GM18909 (cell line): ENCODE results near the gene PTPN6.
A peak's percentile ranks its signal among the peaks of the same experiment; 100 is the strongest.

Experiments used
- ATAC-seq: cut with Tn5 transposase; IDR thresholded peaks from one replicate; pipeline ENCODE4 v1.9.1; 2021; ENCODE audit warnings: mild to moderate bottlenecking; ENCODE audit not compliant: unreplicated experiment, poor library complexity

The PTPN6 gene

GRCh38 chr12:6963791-6964413 is 12.7 kb downstream of the PTPN6 start:
- ATAC-seq, result no peak

GRCh38 chr12:6964605-6965025 is 13.5 kb downstream of the PTPN6 start:
- ATAC-seq, result no peak

- peak; percentile 50 for ATAC-seq
Observed at GRCh38 chr12:6965026-6965661, 14.0 kb downstream of the PTPN6 start.

GRCh38 chr12:6965714-6966113 is 14.6 kb downstream of the PTPN6 start:
- no peak for ATAC-seq

- ATAC-seq, result no peak
Observed at GRCh38 chr12:6966351-6966750, 15.2 kb downstream of the PTPN6 start.

- ATAC-seq, result no peak
Observed at GRCh38 chr12:6967651-6968100, 16.5 kb downstream of the PTPN6 start.

- ATAC-seq, result no peak
Observed at GRCh38 chr12:6968426-6968825, 17.3 kb downstream of the PTPN6 start.

GRCh38 chr12:6970096-6970527 is 19.0 kb downstream of the PTPN6 start:
- peak; percentile 35 for ATAC-seq

GRCh38 chr12:6974180-6974579 is 23.0 kb downstream of the PTPN6 start:
- no peak for ATAC-seq

GRCh38 chr12:6975297-6976032 is 24.3 kb downstream of the PTPN6 start:
- no peak for ATAC-seq

- ATAC-seq, result no peak
Observed at GRCh38 chr12:6977653-6978052, 26.5 kb downstream of the PTPN6 start.

- ATAC-seq, result no peak
Observed at GRCh38 chr12:6978188-6978587, 27.0 kb downstream of the PTPN6 start.

- ATAC-seq, result no peak
Observed at GRCh38 chr12:6978611-6979011, 27.5 kb downstream of the PTPN6 start.

GRCh38 chr12:6979021-6979420 is 27.9 kb downstream of the PTPN6 start:
- ATAC-seq, result no peak

- no peak for ATAC-seq
Observed at GRCh38 chr12:6979453-6979852, 28.3 kb downstream of the PTPN6 start.

GRCh38 chr12:6980075-6980474 is 28.9 kb downstream of the PTPN6 start:
- no peak for ATAC-seq

GRCh38 chr12:6980740-6981139 is 29.6 kb downstream of the PTPN6 start:
- no peak for ATAC-seq

GRCh38 chr12:6981152-6982052 is 30.2 kb downstream of the PTPN6 start:
- no peak for ATAC-seq

GRCh38 chr12:6982532-6982931 is 31.4 kb downstream of the PTPN6 start:
- no peak for ATAC-seq

- ATAC-seq, result no peak
Observed at GRCh38 chr12:6987956-6988553, 36.9 kb downstream of the PTPN6 start.
